GM19455 (cell line): ENCODE measurements around the gene ADAMTS16.
"Not testable (repeated sequence)": the region's sequence is repeated elsewhere in the genome, so short reads cannot be mapped to it uniquely, and the experiment has no call there.

Experiments
- ATAC-seq: cut with Tn5 transposase; IDR thresholded peaks from one replicate; pipeline ENCODE4 v1.9.1; 2021; ENCODE audit not compliant: unreplicated experiment

Gene ADAMTS16, protein sequence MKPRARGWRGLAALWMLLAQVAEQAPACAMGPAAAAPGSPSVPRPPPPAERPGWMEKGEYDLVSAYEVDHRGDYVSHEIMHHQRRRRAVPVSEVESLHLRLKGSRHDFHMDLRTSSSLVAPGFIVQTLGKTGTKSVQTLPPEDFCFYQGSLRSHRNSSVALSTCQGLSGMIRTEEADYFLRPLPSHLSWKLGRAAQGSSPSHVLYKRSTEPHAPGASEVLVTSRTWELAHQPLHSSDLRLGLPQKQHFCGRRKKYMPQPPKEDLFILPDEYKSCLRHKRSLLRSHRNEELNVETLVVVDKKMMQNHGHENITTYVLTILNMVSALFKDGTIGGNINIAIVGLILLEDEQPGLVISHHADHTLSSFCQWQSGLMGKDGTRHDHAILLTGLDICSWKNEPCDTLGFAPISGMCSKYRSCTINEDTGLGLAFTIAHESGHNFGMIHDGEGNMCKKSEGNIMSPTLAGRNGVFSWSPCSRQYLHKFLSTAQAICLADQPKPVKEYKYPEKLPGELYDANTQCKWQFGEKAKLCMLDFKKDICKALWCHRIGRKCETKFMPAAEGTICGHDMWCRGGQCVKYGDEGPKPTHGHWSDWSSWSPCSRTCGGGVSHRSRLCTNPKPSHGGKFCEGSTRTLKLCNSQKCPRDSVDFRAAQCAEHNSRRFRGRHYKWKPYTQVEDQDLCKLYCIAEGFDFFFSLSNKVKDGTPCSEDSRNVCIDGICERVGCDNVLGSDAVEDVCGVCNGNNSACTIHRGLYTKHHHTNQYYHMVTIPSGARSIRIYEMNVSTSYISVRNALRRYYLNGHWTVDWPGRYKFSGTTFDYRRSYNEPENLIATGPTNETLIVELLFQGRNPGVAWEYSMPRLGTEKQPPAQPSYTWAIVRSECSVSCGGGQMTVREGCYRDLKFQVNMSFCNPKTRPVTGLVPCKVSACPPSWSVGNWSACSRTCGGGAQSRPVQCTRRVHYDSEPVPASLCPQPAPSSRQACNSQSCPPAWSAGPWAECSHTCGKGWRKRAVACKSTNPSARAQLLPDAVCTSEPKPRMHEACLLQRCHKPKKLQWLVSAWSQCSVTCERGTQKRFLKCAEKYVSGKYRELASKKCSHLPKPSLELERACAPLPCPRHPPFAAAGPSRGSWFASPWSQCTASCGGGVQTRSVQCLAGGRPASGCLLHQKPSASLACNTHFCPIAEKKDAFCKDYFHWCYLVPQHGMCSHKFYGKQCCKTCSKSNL

GRCh38 chr5:5139777-5140478 is at the start of gene ADAMTS16:
Gene ADAMTS16 (plus strand): TSS chr5:5140330. CDS start chr5:5140468, 138 bp downstream.
- ATAC-seq = no peak

DNA sequence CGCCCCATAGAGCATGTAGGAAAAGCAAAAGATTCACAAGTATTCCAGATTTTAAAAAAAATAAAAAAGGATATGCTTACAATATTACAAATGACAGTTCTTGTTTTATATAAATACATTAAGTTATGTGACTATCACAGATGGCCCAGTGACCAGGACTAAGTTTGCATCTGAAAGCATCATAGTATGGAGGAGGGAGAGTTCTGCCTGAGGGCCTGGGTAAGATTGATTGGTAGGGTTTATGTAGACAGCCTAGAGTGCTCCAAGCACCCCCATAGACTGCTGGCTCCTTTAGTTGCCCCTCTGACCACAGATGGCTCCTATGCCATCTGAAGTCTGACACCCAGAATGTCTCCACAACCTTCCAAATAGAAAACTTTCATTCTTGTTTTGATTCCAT is 48.0 kb upstream of the ADAMTS16 start:
- no peak for ATAC-seq

DNA sequence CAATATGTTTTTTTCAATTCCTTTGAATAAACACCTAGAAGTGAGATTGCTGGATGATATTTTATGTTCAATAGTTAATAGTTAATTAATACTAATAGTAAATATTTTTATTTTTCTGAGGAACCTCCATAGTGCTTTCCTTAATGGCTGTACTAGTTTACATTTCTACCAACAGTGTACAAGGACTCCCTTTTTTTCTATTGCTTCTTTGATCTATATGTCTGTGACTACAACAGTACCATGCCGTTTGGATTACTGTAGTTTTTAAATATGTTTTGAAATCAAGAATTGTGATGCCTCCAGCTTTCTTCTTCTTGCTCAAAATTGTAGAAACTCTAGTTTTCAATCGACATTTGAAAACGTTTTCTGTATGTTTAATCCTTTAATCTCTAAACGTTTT is 39.5 kb upstream of the ADAMTS16 start:
- ATAC-seq = no peak

GRCh38 chr5:5101676-5102075 is 38.5 kb upstream of the ADAMTS16 start:
- no peak for ATAC-seq

DNA sequence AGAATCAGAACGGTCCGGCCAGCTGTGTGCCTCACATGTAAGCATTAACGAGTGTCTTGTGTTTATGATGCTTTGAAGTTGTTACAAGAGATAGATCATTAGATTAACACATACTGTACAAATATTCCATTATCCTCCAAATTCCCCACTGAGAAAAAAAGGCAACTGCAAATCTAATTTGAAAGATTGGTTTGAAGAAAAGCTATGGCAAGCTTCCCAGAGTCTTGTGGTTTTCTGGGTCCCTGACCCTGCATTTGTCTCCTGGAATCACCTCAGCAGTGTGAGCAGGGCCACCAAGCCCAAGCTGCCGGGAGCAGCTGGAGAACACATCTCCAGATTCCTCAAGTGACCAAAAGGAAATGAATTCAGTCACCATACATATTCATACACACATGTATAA is 36.9 kb upstream of the ADAMTS16 start:
- ATAC-seq = no peak

DNA sequence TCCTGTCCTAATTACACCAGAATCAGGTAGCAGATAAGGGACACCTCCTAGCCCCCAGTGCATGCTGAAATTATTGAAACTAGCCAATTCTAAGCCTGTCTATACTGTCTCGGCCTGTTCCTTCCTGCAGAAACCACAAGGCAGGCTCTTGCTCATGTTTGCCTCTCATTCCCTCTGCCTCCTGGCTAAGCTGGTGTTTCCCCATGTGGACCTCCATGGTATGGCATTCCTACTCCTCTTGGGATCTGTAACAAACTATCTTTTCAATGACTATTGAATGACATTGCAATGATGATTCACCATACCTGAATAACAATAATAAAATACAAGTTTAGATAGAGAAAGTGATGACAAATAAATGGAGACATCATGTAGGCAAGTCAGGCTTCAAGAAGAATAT is 35.6 kb upstream of the ADAMTS16 start:
- no peak for ATAC-seq

GRCh38 chr5:5105531-5105930 is 34.6 kb upstream of the ADAMTS16 start:
- ATAC-seq = no peak

- ATAC-seq = no peak
Observed at GRCh38 chr5:5116956-5117355, 23.2 kb upstream of the ADAMTS16 start.

DNA sequence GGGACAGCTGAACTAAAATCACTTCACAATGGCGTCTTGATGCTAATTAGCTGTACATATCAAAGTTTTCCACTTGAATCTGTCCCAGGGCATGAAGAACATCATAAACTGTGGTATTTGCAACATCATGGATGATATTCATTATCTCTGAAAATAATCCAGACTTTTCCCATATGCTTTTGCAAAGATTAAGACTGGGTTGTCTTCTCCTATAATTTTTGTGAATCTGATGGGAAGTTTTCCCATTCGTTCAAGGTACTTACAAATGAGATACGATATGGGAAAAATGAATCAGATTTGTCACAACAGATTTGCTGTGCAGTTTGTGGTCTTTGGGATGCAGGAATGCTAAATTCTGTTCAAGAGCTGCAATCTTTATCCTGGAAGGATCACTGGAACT is 17.4 kb upstream of the ADAMTS16 start:
- no peak for ATAC-seq

GRCh38 chr5:5124231-5124630 is 15.9 kb upstream of the ADAMTS16 start:
- ATAC-seq = no peak

- ATAC-seq = no peak
Observed at GRCh38 chr5:5126444-5126843, 13.7 kb upstream of the ADAMTS16 start.

- no peak for ATAC-seq
Observed at GRCh38 chr5:5128766-5129165, 11.4 kb upstream of the ADAMTS16 start.

- ATAC-seq = no peak
Observed at GRCh38 chr5:5132234-5132633, 7.9 kb upstream of the ADAMTS16 start.

DNA sequence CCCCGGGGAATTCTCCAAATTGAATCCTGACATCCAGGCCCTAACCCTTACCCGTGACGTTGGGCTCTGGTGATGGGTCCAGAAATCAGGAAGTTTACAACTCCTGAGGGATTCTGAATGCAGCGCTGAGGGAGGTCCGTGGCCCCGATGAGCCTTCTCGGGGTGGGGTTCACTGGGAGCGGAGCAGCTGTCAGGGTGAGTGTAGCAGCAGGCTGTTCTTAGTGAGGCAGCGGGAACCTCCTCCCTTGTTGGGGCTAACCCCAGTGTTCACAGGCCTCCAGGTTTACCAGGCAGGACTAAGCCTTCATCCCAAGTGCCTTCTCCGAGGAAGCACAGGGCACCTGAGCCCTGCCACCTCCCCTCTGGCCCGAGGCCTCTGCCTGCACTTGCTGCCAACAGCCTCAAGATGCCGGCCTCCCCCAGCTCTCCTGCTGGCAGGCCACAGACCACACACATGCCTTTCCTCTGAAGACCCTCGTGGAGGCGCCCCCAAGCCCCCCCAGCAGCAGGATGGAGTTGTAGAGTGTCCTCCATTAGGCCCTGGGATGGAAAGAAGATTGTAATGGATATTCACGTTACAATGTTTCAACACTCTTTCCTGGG is 7.3 kb upstream of the ADAMTS16 start:
- ATAC-seq = no peak

DNA sequence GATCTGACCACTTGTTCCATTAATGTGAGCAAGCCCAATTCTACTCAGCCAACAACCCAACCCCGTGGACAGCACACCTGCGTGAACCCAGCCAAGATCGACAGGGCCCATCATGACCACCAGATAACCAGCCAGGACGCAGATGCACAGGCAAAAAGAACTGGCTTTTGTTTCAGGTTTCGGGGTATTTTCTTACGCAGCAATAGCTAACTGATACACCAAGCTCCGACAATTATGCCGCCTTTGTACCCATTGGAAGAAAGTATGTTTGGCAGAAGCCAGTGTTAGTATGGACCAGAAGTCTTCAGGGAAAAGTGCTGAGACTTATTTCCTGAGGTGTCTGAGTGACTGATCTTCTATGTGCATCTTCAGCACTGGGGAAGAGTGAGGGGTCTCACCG is 6.0 kb upstream of the ADAMTS16 start:
- ATAC-seq = no peak

GRCh38 chr5:5135957-5136676 is 4.0 kb upstream of the ADAMTS16 start:
- no peak for ATAC-seq

DNA sequence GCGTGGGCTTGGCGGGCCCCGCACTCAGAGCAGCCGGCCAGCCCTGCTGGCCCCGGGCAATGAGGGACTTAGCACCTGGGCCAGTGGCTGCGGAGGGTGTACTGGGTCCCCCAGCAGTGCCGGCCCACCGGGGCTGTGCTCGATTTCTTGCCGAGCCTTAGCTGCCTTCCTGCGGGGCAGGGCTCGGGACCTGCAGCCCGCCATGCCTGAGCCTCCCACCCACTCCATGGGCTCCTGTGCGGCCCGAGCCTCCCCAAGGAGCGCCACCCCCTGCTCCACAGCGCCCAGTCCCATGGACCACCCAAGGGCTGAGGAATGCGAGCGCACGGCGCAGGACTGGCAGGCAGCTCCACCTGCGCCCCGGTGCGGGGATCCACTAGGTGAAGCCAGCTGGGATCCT is 2.3 kb upstream of the ADAMTS16 start:
- not testable (repeated sequence) for ATAC-seq

DNA sequence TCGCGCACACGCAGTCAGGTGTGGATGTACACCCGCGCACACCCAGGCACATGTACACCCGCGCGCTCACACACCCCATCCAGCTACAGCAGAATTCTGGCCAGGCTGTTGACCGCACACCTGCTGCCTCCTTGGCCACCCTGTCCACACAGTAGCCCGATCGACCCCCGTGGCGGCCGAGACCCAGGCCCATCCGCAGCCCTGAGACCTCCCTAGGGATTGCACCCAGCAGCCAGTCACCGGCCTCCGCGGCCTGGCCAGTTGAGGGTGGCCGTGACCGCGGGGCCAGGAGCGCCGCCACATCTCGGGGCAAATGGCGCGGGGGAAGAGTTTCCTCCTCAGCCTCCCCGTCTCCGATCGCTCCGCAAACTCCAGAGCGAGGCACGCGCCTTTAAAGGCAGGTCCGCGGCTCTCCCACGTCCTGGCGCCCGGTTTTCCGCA is 774 bp upstream of the ADAMTS16 start:
- ATAC-seq = no peak

- no peak for ATAC-seq
Observed at GRCh38 chr5:5140479-5141338, 579 bp downstream of the ADAMTS16 start.
